HG03060 (cell line): ENCODE results near the gene CCNI.
"Not testable (repeated sequence)": the region's sequence is repeated elsewhere in the genome, so short reads cannot be mapped to it uniquely, and the experiment has no call there.

ENCODE experiments used
- ATAC-seq: cut with Tn5 transposase; IDR thresholded peaks from one replicate; pipeline ENCODE4 v1.9.1; 2021; ENCODE audit warnings: low read depth, moderate number of reproducible peaks; ENCODE audit not compliant: unreplicated experiment

Gene CCNI

GRCh38 chr4:77082886-77083608, 7.3 kb upstream of the CCNI start:
- no peak for ATAC-seq

DNA sequence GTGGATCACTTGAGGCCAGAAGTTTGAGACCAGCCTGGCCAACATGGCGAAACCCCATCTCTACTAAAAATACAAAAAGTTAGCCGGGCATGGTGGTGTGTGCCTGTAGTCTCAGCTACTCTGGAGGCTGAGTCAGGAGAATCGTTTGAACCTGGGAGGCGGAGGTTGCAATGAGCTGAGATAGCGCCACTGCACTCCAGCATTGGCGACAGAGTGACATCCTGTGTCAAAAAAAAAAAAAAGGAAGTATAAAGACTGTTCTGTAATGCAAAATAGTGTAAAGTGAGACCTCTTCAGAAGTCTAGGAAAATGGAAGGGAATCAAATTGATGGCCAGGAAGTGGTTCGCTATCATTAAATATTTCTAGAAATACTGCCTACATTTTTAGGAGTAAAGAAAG, 5.0 kb upstream of the CCNI start:
- ATAC-seq = not testable (repeated sequence)

DNA sequence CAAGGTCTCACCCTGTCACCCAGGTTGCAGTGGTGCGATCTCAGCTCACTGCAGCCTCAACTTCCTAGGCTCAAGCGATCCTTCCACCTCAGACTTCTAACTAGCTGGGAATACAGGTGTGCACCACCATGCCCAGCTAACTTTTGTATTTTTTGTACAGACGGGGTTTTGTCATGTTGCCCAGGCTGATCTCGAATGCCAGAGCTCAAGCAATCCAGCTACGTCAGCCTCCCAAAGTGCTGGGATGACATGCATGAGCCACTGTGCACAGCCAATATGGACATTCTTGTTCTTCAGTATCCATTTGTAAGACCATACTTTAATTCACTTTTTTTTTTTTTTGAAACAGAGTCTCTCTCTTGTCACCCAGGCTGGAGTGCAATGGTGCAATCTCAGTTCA, 3.5 kb upstream of the CCNI start:
- no peak for ATAC-seq

GRCh38 chr4:77078401-77078800, 2.6 kb upstream of the CCNI start:
- ATAC-seq = no peak

- no peak for ATAC-seq
Measured at GRCh38 chr4:77076889-77077635, 1.3 kb upstream of the CCNI start.

GRCh38 chr4:77074981-77075855, 571 bp downstream of the CCNI start:
- no peak for ATAC-seq

GRCh38 chr4:77074381-77074831, 1.4 kb downstream of the CCNI start:
- ATAC-seq = no peak

DNA sequence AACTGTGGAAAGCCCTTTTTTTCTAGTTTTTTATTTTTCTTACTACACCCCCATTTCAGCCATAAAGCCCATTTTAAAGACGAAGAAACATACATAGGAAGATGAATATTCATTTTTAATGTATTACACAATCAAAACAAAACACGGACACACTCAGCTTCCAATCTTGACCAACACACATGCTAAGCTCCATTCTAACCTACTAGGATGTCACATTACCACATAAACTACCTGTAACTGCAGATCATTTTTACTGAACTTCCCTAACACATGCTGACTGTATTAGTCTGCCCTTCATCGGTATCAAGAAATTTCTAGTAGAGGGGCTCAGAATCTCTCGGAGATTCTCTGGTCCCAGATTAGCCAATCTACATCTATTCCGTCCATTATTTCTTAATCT, 1.8 kb downstream of the CCNI start:
- no peak for ATAC-seq

- ATAC-seq = no peak
Measured at GRCh38 chr4:77073106-77073809, 2.5 kb downstream of the CCNI start.

DNA sequence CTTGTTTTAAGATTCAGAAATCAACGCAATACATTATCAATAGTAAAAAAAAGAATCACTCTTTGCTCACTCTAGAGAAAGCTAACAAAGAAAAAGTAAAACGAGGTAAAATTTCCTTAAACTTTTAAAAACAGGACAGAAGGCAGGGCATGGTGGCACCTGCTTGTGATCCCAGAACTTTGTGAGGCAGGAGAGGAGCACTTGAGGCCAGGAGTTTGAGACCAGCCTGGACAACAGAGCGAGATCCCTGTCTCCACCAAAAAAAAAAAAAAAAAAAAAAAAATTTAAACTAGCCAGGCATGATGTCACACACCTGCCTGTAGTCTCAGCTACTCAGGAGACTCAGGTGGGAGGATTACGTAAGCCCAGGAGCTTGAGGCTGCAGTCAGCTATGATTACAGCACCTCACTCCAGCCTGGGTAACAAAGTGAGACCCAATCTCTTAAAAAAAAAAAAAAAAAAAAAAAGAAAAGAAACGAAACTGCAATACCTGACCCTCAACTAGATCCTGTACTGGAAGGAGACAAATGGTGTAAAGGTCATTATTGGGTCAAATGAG, 3.5 kb downstream of the CCNI start:
- no peak for ATAC-seq

GRCh38 chr4:77069514-77069913, 6.3 kb downstream of the CCNI start:
- not testable (repeated sequence) for ATAC-seq

DNA sequence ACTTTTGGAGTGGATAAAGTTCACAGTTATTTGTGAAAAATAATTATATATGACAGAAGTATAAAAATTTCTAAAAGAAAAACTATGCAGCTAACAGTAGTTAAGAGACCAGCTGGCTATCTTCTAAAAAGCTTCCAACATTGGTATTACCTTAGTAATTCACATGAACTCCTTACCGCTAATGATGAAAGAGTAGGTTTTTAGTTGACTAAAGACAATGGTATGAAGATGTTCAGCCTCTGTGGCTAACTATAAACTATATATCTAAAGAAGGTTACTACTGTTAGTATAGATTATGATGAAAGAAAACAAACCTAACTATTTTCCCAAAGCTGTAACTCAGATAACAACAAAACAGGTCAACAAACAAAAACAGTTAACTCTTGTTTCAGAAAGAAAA, 10.4 kb downstream of the CCNI start:
- no peak for ATAC-seq

- ATAC-seq = no peak
Measured at GRCh38 chr4:77062856-77063255, 12.9 kb downstream of the CCNI start.

- ATAC-seq = no peak
Measured at GRCh38 chr4:77052352-77052751, 23.4 kb downstream of the CCNI start.

GRCh38 chr4:77050962-77051361, 24.8 kb downstream of the CCNI start:
- ATAC-seq = no peak

DNA sequence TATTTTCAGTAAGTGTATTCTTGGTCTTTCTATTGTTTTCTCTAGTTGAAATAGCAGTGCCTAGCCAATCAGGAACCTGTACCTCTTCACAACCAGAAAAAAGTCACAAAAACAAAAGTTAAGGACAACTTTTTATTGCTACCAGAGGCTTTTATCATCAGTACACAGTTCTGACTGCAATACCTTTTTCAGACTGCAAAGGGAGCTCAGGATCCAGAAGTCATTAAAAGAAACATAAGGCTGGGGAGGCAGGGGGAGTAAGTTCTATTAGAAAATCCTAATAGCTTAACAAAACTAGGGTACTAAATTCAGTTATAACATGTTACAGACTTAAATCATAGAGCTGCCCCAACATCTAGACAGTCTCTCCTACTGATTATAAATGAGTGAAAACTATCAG, 28.8 kb downstream of the CCNI start:
- ATAC-seq = no peak

DNA sequence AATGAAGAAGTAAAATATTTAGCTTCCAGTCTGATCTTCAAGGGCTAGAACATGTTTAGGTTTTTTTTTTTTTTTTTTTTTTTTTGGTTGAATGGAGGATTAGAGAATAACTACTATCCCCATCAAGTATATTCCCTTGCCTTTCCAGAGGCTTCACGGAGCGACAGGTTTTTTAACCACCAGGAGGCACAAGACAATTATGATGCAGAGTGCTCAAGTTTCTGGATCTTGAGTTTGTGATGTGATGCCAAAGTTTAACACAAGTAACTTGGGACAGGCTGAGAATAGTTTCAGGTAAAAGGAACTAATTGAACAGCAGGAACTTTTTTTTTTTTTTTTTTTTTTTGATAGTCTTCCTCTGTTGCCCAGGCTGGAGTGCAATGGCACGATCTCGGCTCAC, 30.3 kb downstream of the CCNI start:
- ATAC-seq = no peak

DNA sequence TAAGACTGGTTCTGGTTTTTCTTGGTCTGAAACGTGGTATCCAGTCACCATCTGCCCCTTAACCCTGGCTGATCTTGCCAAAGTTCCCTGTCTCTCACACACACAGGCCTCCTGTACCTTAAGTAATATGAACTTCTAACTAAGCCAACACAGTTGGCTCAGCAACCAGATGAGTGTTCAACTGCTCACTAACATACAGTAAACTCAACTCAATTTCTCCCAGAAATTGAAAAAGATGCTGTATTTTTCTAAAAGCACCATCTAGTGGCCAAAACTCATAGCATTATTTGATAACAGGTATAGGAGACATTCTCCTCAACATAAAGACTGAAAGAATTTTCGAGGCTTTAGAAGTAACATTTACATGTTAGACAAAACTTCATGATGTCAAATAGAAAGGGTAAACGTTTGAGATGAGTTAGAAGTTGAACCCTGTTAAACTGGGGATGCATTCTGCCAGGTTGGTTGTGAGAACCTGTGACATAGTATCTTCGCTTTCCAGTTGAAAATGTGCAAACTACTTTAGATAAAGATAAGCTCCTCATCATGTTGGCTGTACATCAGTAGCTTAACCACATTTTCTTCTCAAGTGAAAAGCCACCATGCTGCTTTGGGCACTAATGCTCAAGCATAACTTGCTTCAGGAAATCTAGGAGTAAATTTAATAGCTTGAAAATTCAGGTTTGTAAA, 31.2 kb downstream of the CCNI start:
- no peak for ATAC-seq

DNA sequence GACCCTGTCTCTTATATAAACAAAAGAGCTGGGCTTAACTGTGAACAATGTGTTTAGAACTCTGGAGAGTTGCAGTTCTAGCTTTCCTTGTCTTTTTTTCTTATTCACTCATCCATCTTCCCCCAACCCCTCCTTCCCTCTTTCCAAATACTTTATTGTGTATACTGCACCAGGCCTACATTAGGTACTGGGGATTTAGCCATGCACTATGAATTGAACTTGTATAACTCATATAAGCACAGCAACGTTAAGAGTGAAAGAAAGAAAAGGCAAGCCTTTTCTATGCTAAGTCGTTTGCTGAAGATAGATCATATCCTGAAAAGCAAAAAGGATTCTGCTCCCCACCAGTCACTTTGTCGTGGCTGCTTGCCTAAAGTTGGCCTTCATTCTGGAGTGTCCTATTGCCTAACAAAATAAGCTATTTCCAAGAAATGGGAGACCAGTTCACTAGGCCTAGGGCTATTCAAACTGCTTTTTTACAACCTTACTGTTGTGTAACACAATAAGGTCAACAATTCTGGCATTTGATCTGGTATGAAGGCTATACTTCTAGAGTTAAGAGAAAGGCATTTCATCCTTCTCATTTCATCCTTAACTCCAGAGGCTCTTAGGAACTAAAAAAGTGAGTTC, 32.2 kb downstream of the CCNI start:
- ATAC-seq = no peak
